Measurements from ENCODE around the gene PYCR2. TPM values are rescaled to one million over a fixed set of nuclear protein-coding genes. Genes with fewer than 3 reads are reported as not detected.
A peak's percentile ranks its signal among the peaks of the same experiment; 100 is the strongest.

Gene PYCR2
- total RNA-seq, 4 donors from 2014 or later: 28.8 to 53.8 (median 43.3) TPM

- H3K4me3 ChIP-seq: no peak overlapping the region
- peaks cover 7% of the 10 kb centered on the region for H3K36me3 ChIP-seq
- 90% methylated on average over 6 of the region's 6 CpGs for WGBS
- no peak overlapping the region for H3K27ac ChIP-seq
- H3K27me3 ChIP-seq: no peaks in the 10 kb centered on the region
- H3K9me3 ChIP-seq: no peaks in the 10 kb centered on the region
- DNase-seq (ENCODE audit: low spot score in 2 of 2): no peak
- peaks cover 25% of the 10 kb centered on the region for H3K4me1 ChIP-seq
- TF ChIP-seq EP300 (IDR thresholded peaks at IDR 0.05) (no peak), CTCF (IDR thresholded peaks at IDR 0.05) (no peak), POLR2AphosphoS5 (IDR thresholded peaks at IDR 0.05) (no peak), POLR2A (IDR thresholded peaks at IDR 0.05) (no peak)
These were observed 9.1 kb downstream of the PYCR2 start for GRCh38 chr1:225914947-225915346.

GRCh38 chr1:225914391-225914790 lies 9.7 kb downstream of the PYCR2 start:
- no peaks in the 10 kb centered on the region for H3K27me3 ChIP-seq
- H3K9me3 ChIP-seq: no peaks in the 10 kb centered on the region
- TF ChIP-seq POLR2AphosphoS5 (IDR thresholded peaks at IDR 0.05) (no peak), POLR2A (IDR thresholded peaks at IDR 0.05) (no peak), EP300 (IDR thresholded peaks at IDR 0.05) (no peak), CTCF (IDR thresholded peaks at IDR 0.05) (no peak)
- WGBS: 91% methylated on average over 4 of the region's 6 CpGs
- H3K36me3 ChIP-seq: peaks cover 7% of the 10 kb centered on the region
- no peak for DNase-seq (ENCODE audit: low spot score in 2 of 2)
- H3K27ac ChIP-seq: no peak overlapping the region
- H3K4me1 ChIP-seq: peaks cover 19% of the 10 kb centered on the region
- no peak overlapping the region for H3K4me3 ChIP-seq

- peaks cover 13% of the 10 kb centered on the region for H3K4me1 ChIP-seq
- TF ChIP-seq POLR2AphosphoS5 (IDR thresholded peaks at IDR 0.05) (no peak), CTCF (IDR thresholded peaks at IDR 0.05) (peak; percentile 40 to 87), EP300 (IDR thresholded peaks at IDR 0.05) (no peak), POLR2A (IDR thresholded peaks at IDR 0.05) (no peak)
- no peaks in the 10 kb centered on the region for H3K9me3 ChIP-seq
- DNase-seq (ENCODE audit: low spot score in 2 of 2): no peak
- no peaks in the 10 kb centered on the region for H3K27me3 ChIP-seq
- H3K27ac ChIP-seq: no peak overlapping the region
- no peak overlapping the region for H3K4me3 ChIP-seq
- WGBS: 57% methylated on average over 41 of the region's 53 CpGs
- peaks cover 7% of the 10 kb centered on the region for H3K36me3 ChIP-seq
These were observed 12.6 kb downstream of the PYCR2 start for GRCh38 chr1:225911191-225912130.

GRCh38 chr1:225909477-225909876 lies 14.6 kb downstream of the PYCR2 start:
- DNase-seq (ENCODE audit: low spot score in 2 of 2): no peak
- Histone ChIP-seq H3K36me3 (no peaks in the 10 kb centered on the region), H3K27ac (no peak overlapping the region), H3K4me3 (no peak overlapping the region), H3K4me1 (peaks cover 6% of the 10 kb centered on the region), H3K9me3 (no peaks in the 10 kb centered on the region), H3K27me3 (no peaks in the 10 kb centered on the region)
- 100% methylated on average over 1 of the region's 1 CpG for WGBS
- no peak for TF ChIP-seq POLR2A (IDR thresholded peaks at IDR 0.05)
- no peak for TF ChIP-seq EP300 (IDR thresholded peaks at IDR 0.05)
- no peak for TF ChIP-seq CTCF (IDR thresholded peaks at IDR 0.05)
- no peak for TF ChIP-seq POLR2AphosphoS5 (IDR thresholded peaks at IDR 0.05)

GRCh38 chr1:225908773-225909172 lies 15.3 kb downstream of the PYCR2 start:
- no peaks in the 10 kb centered on the region for H3K36me3 ChIP-seq
- no peak overlapping the region for H3K27ac ChIP-seq
- H3K4me1 ChIP-seq: peaks cover 6% of the 10 kb centered on the region
- no peak for DNase-seq (ENCODE audit: low spot score in 2 of 2)
- H3K27me3 ChIP-seq: no peaks in the 10 kb centered on the region
- 66% methylated on average over 2 of the region's 2 CpGs for WGBS
- TF ChIP-seq POLR2A (IDR thresholded peaks at IDR 0.05) (no peak), POLR2AphosphoS5 (IDR thresholded peaks at IDR 0.05) (no peak), EP300 (IDR thresholded peaks at IDR 0.05) (no peak), CTCF (IDR thresholded peaks at IDR 0.05) (no peak)
- H3K9me3 ChIP-seq: no peaks in the 10 kb centered on the region
- H3K4me3 ChIP-seq: no peak overlapping the region

All from suprapubic skin (tissue), 4 donors.